Measurements from ENCODE around the gene PYROXD2.

PYROXD2 gene

GRCh38 chr10:98436704-98437103 lies 21.7 kb upstream of the PYROXD2 start:
- DNase-seq (ENCODE audit: low read depth, low spot score): no peak
- H3K27ac ChIP-seq: no peak overlapping the region

GRCh38 chr10:98435178-98435577 lies 20.2 kb upstream of the PYROXD2 start:
- no peak overlapping the region for H3K27ac ChIP-seq
- DNase-seq (ENCODE audit: low read depth, low spot score): no peak

GRCh38 chr10:98433881-98434732 lies 19.1 kb upstream of the PYROXD2 start:
- no peak for DNase-seq (ENCODE audit: low read depth, low spot score)
- no peak overlapping the region for H3K27ac ChIP-seq

- no peak for DNase-seq (ENCODE audit: low read depth, low spot score)
- H3K27ac ChIP-seq: no peak overlapping the region
Measured at GRCh38 chr10:98433371-98433770, 18.4 kb upstream of the PYROXD2 start.

GRCh38 chr10:98432330-98432729 lies 17.3 kb upstream of the PYROXD2 start:
- no peak overlapping the region for H3K27ac ChIP-seq
- no peak for DNase-seq (ENCODE audit: low read depth, low spot score)

GRCh38 chr10:98431016-98431415 lies 16.0 kb upstream of the PYROXD2 start:
- DNase-seq (ENCODE audit: low read depth, low spot score): no peak
- H3K27ac ChIP-seq: no peak overlapping the region

GRCh38 chr10:98430427-98430826 lies 15.4 kb upstream of the PYROXD2 start:
- DNase-seq (ENCODE audit: low read depth, low spot score): no peak
- no peak overlapping the region for H3K27ac ChIP-seq

GRCh38 chr10:98429320-98430072 lies 14.5 kb upstream of the PYROXD2 start:
- no peak overlapping the region for H3K27ac ChIP-seq
- DNase-seq (ENCODE audit: low read depth, low spot score): no peak

- H3K27ac ChIP-seq: no peak overlapping the region
- no peak for DNase-seq (ENCODE audit: low read depth, low spot score)
Measured at GRCh38 chr10:98427011-98427515, 12.1 kb upstream of the PYROXD2 start.

GRCh38 chr10:98425511-98426352 lies 10.8 kb upstream of the PYROXD2 start:
- DNase-seq (ENCODE audit: low read depth, low spot score): no peak

GRCh38 chr10:98424295-98425254 lies 9.6 kb upstream of the PYROXD2 start:
- DNase-seq (ENCODE audit: low read depth, low spot score): no peak
- H3K27ac ChIP-seq: no peak overlapping the region

More at GRCh38 chr10:98425511-98426352, 10.8 kb upstream of the PYROXD2 start:
- no peak overlapping the region for H3K27ac ChIP-seq

- no peak overlapping the region for H3K27ac ChIP-seq
- DNase-seq (ENCODE audit: low read depth, low spot score): no peak
Measured at GRCh38 chr10:98423691-98424120, 8.7 kb upstream of the PYROXD2 start.

GRCh38 chr10:98422182-98422581 lies 7.2 kb upstream of the PYROXD2 start:
- H3K27ac ChIP-seq: no peak overlapping the region
- DNase-seq (ENCODE audit: low read depth, low spot score): no peak

GRCh38 chr10:98420786-98421185 lies 5.8 kb upstream of the PYROXD2 start:
- no peak for DNase-seq (ENCODE audit: low read depth, low spot score)
- H3K27ac ChIP-seq: no peak overlapping the region

- no peak overlapping the region for H3K27ac ChIP-seq
- DNase-seq (ENCODE audit: low read depth, low spot score): no peak
Measured at GRCh38 chr10:98419469-98420261, 4.7 kb upstream of the PYROXD2 start.

GRCh38 chr10:98418665-98419468 lies 3.9 kb upstream of the PYROXD2 start:
- H3K27ac ChIP-seq: no peak overlapping the region
- DNase-seq (ENCODE audit: low read depth, low spot score): no peak

GRCh38 chr10:98417973-98418664 lies 3.1 kb upstream of the PYROXD2 start:
- no peak for DNase-seq (ENCODE audit: low read depth, low spot score)
- H3K27ac ChIP-seq: no peak overlapping the region

Data from epithelial cell of prostate (primary cell).